ENCODE data around the gene TUBE1. TPM values are rescaled to one million over a fixed set of nuclear protein-coding genes. Genes with fewer than 3 reads are reported as not detected.

Gene TUBE1
- total and polyA plus RNA-seq, 10 donors: 8.8 to 35.1 (median 15.1) TPM

GRCh38 chr6:112030961-112031660, 56.2 kb downstream of the TUBE1 start:
- 64 to 80% (median 70%) methylated on average over 3 of the region's 3 CpGs for WGBS, 5 donors
- intact Hi-C loops (cut with DNase I; ENCODE audit: low total_unique reads): no loop called here
- no peak for DNase-seq
- peaks cover 5 to 39% (median 18%) of the 10 kb centered on the region in 6 donors for H3K4me1 ChIP-seq
- H3K36me3 ChIP-seq: no peaks in the 10 kb centered on the region
- H3K4me3 ChIP-seq: no peak overlapping the region
- H3K9me3 ChIP-seq: no peaks in the 10 kb centered on the region
- no peak overlapping the region for H3K27ac ChIP-seq
- TF ChIP-seq POLR2AphosphoS5 (IDR thresholded peaks at IDR 0.05): no peak
- TF ChIP-seq, protein P1, sequence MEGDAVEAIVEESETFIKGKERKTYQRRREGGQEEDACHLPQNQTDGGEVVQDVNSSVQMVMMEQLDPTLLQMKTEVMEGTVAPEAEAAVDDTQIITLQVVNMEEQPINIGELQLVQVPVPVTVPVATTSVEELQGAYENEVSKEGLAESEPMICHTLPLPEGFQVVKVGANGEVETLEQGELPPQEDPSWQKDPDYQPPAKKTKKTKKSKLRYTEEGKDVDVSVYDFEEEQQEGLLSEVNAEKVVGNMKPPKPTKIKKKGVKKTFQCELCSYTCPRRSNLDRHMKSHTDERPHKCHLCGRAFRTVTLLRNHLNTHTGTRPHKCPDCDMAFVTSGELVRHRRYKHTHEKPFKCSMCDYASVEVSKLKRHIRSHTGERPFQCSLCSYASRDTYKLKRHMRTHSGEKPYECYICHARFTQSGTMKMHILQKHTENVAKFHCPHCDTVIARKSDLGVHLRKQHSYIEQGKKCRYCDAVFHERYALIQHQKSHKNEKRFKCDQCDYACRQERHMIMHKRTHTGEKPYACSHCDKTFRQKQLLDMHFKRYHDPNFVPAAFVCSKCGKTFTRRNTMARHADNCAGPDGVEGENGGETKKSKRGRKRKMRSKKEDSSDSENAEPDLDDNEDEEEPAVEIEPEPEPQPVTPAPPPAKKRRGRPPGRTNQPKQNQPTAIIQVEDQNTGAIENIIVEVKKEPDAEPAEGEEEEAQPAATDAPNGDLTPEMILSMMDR (IDR thresholded peaks at IDR 0.05 in 8 of 11, conservative IDR thresholded peaks at IDR 0.05 in 3 of 11): no peak
- no peaks in the 10 kb centered on the region for H3K27me3 ChIP-seq (replicated peaks in 1 of 7)

DNA sequence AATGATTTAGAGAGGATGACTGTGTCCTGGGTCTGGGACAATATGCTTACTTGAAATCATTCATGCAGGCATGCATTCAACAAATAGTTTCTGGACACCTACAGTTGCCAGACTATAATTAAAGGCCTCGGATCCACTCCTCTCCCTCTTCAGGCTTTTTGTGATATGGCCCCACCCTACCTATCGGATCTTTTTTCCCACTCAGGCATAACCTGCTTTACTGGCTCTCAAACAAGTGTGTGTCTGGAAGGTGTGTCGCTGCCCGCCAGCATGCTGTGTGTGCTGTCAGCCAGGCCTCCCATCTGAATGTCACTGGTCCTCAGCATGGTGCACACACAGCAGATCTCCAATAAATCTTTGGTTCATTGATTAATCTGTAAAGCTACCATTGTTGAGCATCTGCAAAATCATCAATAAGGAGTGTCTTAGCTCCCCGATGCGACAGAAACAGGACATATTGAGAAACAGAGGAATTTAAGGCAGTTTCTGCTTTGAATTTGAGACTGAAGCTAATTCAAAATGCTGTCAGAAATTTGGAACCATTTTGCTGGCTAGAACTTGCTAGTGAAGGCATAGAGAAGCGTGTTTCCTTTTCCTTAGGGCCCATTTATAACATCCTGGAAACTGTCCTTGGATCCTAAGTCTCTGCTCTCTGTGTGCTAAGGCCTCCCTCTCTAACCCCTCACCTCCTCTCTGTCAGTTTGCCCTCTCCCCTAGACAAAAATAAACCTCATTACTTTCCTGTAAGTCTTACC, 56.9 kb downstream of the TUBE1 start:
- TF ChIP-seq POLR2AphosphoS5 (IDR thresholded peaks at IDR 0.05) (no peak), POLR2A (IDR thresholded peaks at IDR 0.05) (no peak)
- TF ChIP-seq, protein P1 (IDR thresholded peaks at IDR 0.05 in 8 of 11, conservative IDR thresholded peaks at IDR 0.05 in 3 of 11): no peak
- DNase-seq: no peak
- WGBS, 5 donors: 78 to 95% (median 84%) methylated on average over 6 to 7 of the region's 7 CpGs

GRCh38 chr6:112029045-112029822, 58.0 kb downstream of the TUBE1 start:
- no peaks in the 10 kb centered on the region for H3K36me3 ChIP-seq
- WGBS, 5 donors: 71 to 80% (median 75%) methylated on average over 15 of the region's 15 CpGs

More for the DNA sequence above, 56.9 kb downstream of the TUBE1 start:
- Histone ChIP-seq H3K9me3 (no peaks in the 10 kb centered on the region), H3K36me3 (no peaks in the 10 kb centered on the region), H3K4me3 (no peak overlapping the region), H3K27me3 (replicated peaks in 1 of 7) (no peaks in the 10 kb centered on the region), H3K27ac (peak overlapping the region in 1 of 8 donors; percentile 81), H3K4me1 (peaks cover 5 to 39% (median 18%) of the 10 kb centered on the region in 6 donors)
- intact Hi-C loops (cut with DNase I; ENCODE audit: low total_unique reads): no loop called here

More at GRCh38 chr6:112029045-112029822, 58.0 kb downstream of the TUBE1 start:
- peak; percentile 89 for DNase-seq
- Histone ChIP-seq H3K4me1 (peaks cover 5 to 39% (median 18%) of the 10 kb centered on the region in 6 donors), H3K4me3 (no peak overlapping the region), H3K27me3 (replicated peaks in 1 of 7) (no peaks in the 10 kb centered on the region), H3K27ac (peak overlapping the region in 5 of 8 donors; percentile 15 to 81 (median 58)), H3K9me3 (peaks cover 0 to 4% (median under 1%) of the 10 kb centered on the region in 8 donors)
- intact Hi-C loops (cut with DNase I; ENCODE audit: low total_unique reads): no loop called here
- no peak for TF ChIP-seq POLR2AphosphoS5 (IDR thresholded peaks at IDR 0.05)
- TF ChIP-seq, protein P1 (IDR thresholded peaks at IDR 0.05 in 8 of 11, conservative IDR thresholded peaks at IDR 0.05 in 3 of 11): peak in 10 of 11 experiments; percentile 34 to 77 (median 64)
